Neural cell (in vitro differentiated cells): ENCODE measurements around the gene PCDHGA11. TPM values are rescaled to one million over a fixed set of nuclear protein-coding genes. Genes with fewer than 3 reads are reported as not detected.
"Not testable (repeated sequence)": the region's sequence is repeated elsewhere in the genome, so short reads cannot be mapped to it uniquely, and the experiment has no call there.

Source experiments
- H2AFZ ChIP-seq: fragments of 200-600, 300-800 bp; sonication (generic), shearing (Covaris generic); 2 replicates; pipeline ENCODE4 v1.6.0; 2014; ENCODE audit warnings: low read depth, mild to moderate bottlenecking, antibody characterized with exemption, low read length, moderate library complexity
- H3F3A ChIP-seq: fragments of 200-600 bp; shearing (Covaris generic); 2 replicates; pipeline ENCODE4 v1.6.1; 2016; ENCODE audit warnings: mild to moderate bottlenecking, moderate library complexity, mixed read lengths, antibody characterized with exemption, low read length; ENCODE audit not compliant: insufficient read depth, poor library complexity, severe bottlenecking
- H3K27ac ChIP-seq: fragments of 200-600, 300-800 bp; sonication (generic), shearing (Covaris generic); 2 replicates; pipeline ENCODE4 v1.5.1; 2014; ENCODE audit warnings: mild to moderate bottlenecking, low read length, moderate library complexity
- H3K27me3 ChIP-seq: fragments of 300-800, 200-600 bp; sonication (generic), shearing (Covaris generic); 2 replicates; pipeline ENCODE4 v1.6.0; 2014; ENCODE audit warnings: mild to moderate bottlenecking, low read depth, low read length, moderate library complexity; ENCODE audit not compliant: insufficient read depth
- H3K36me3 ChIP-seq: fragments of 300-800, 200-600 bp; sonication (generic), shearing (Covaris generic); 2 replicates; pipeline ENCODE4 v1.5.1; 2014; ENCODE audit warnings: mild to moderate bottlenecking, antibody characterized with exemption, low read length, moderate library complexity; ENCODE audit not compliant: insufficient read depth
- H3K4me2 ChIP-seq: fragments of 300-800, 200-600 bp; sonication (generic), shearing (Covaris generic); 2 replicates; pipeline ENCODE4 v1.6.0; 2014; ENCODE audit warnings: mild to moderate bottlenecking, low read length
- H3K4me3 ChIP-seq: fragments of 300-800, 200-600 bp; sonication (generic), shearing (Covaris generic); 2 replicates; pipeline ENCODE4 v1.5.1; 2014; ENCODE audit warnings: mild to moderate bottlenecking, low read length, moderate library complexity
- H3K79me2 ChIP-seq: fragments of 200-600 bp; shearing (Covaris generic); replicated peaks from 2 replicates; pipeline ENCODE4 v1.6.0; 2014; ENCODE audit warnings: mild to moderate bottlenecking, low read length, moderate library complexity; ENCODE audit not compliant: insufficient read depth
- H3K9ac ChIP-seq: fragments of 300-800, 200-600 bp; sonication (generic), shearing (Covaris generic); 2 replicates; pipeline ENCODE4 v1.6.1; 2016; ENCODE audit warnings: mild to moderate bottlenecking, low read length, mixed read lengths
- H3K9me2 ChIP-seq: fragments of 200-600 bp; shearing (Covaris generic); 2 replicates; pipeline ENCODE4 v1.6.1; 2016; ENCODE audit warnings: mild to moderate bottlenecking, low read length, mixed read lengths; ENCODE audit not compliant: insufficient read depth
- H3K9me3 ChIP-seq: fragments of 200-600, 300-800 bp; sonication (generic), shearing (Covaris generic); 2 replicates; pipeline ENCODE4 v1.6.1; 2016; ENCODE audit warnings: mild to moderate bottlenecking, mixed run types, low read length, moderate library complexity, mixed read lengths
- H4K20me1 ChIP-seq: fragments of 200-600 bp; shearing (Covaris generic); 2 replicates; pipeline ENCODE4 v1.6.1; 2016; ENCODE audit warnings: mild to moderate bottlenecking, mixed run types; ENCODE audit not compliant: insufficient read depth
- CTCF ChIP-seq: fragments of 450-650 bp; IDR thresholded peaks from 2 replicates; pipeline ENCODE4 v1.5.1; 2014; ENCODE audit warnings: antibody characterized with exemption, mild to moderate bottlenecking, moderate library complexity; ENCODE audit not compliant: poor library complexity, severe bottlenecking
- EP300 ChIP-seq: fragments of 450-650 bp; conservative IDR thresholded peaks from 2 replicates; pipeline ENCODE4 v1.6.1; 2014; ENCODE audit warnings: antibody characterized with exemption, mild to moderate bottlenecking, moderate library complexity; ENCODE audit not compliant: poor library complexity, severe bottlenecking
- EZH2 ChIP-seq: fragments of 200-600, 300-800 bp; shearing (Covaris generic), sonication (generic); IDR thresholded peaks from 2 replicates; pipeline ENCODE4 v1.6.1; 2014; ENCODE audit warnings: antibody characterized with exemption, low read length, borderline replicate concordance, mild to moderate bottlenecking; ENCODE audit not compliant: insufficient read depth, poor library complexity, severe bottlenecking
- MXI1 ChIP-seq: fragments of 450-650 bp; conservative IDR thresholded peaks from 2 replicates; pipeline ENCODE4 v1.6.1; 2014; ENCODE audit warnings: antibody characterized with exemption, mild to moderate bottlenecking; ENCODE audit not compliant: poor library complexity, severe bottlenecking
- POLR2AphosphoS5 ChIP-seq: IDR thresholded peaks from 2 replicates; pipeline ENCODE4 v1.6.1; 2012
- RAD21 ChIP-seq: fragments of 450-650 bp; conservative IDR thresholded peaks from 2 replicates; pipeline ENCODE4 v1.6.1; 2014; ENCODE audit warnings: antibody characterized with exemption, mild to moderate bottlenecking, moderate library complexity
- REST ChIP-seq: IDR thresholded peaks from 2 replicates; pipeline ENCODE4 v1.6.1; 2012; ENCODE audit warnings: borderline replicate concordance
- SMC3 ChIP-seq: fragments of 450-650 bp; conservative IDR thresholded peaks from 2 replicates; pipeline ENCODE4 v1.6.1; 2014; ENCODE audit warnings: antibody characterized with exemption, mild to moderate bottlenecking, moderate library complexity; ENCODE audit not compliant: poor library complexity
- TAF1 ChIP-seq: IDR thresholded peaks from 2 replicates; pipeline ENCODE4 v1.6.1; 2012; ENCODE audit warnings: low read depth
- polyA plus RNA-seq: library from polyadenylated mRNA; depleted of rRNA; stranded (reverse); fragments of >200 nt; gene quantifications from 2 replicates; pipeline ENCODE4 v1.2.3, GENCODE V29; 2014

Gene PCDHGA11
- polyA plus RNA-seq, 1 donor from 2014 or later: 0.32 TPM

GRCh38 chr5:141430332-141431113 is 9.7 kb downstream of the PCDHGA11 start, which contains the start of gene PCDHGA12:
Gene PCDHGA12, plus strand, starts transcription at chr5:141430507. Its CDS starts 253 bp downstream, at chr5:141430760.
- H3K4me2 ChIP-seq: no peak within 1 kb of the TSS
- H3K79me2 ChIP-seq: peaks cover 23% of the 10 kb centered on the region
- no peaks in the 10 kb centered on the region for H3K9me2 ChIP-seq
- peaks cover 50% of the 10 kb centered on the region for H3K36me3 ChIP-seq
- peak within 1 kb of the TSS; percentile 13 for H3K4me3 ChIP-seq
- H4K20me1 ChIP-seq: no peaks in the 10 kb centered on the region
- H3K27ac ChIP-seq: no peak within 1 kb of the TSS
- H3K9ac ChIP-seq: no peak within 1 kb of the TSS
- no peak within 1 kb of the TSS for H2AFZ ChIP-seq
- no peaks in the 10 kb centered on the region for H3K27me3 ChIP-seq
- no peaks in the 10 kb centered on the region for H3F3A ChIP-seq
- peaks cover 68% of the 10 kb centered on the region for H3K9me3 ChIP-seq
- no peak for TF ChIP-seq REST
- TF ChIP-seq RAD21: no peak
- no peak for TF ChIP-seq SMC3
- no peak for TF ChIP-seq TAF1
- no peak for TF ChIP-seq POLR2AphosphoS5

- no peak overlapping the region for H3K4me2 ChIP-seq
- H3K27me3 ChIP-seq: no peaks in the 10 kb centered on the region
- no peaks in the 10 kb centered on the region for H3K9me2 ChIP-seq
- peaks cover 65% of the 10 kb centered on the region for H3K9me3 ChIP-seq
- H3K9ac ChIP-seq: no peak overlapping the region
- H3K27ac ChIP-seq: no peak overlapping the region
- TF ChIP-seq EP300 (no peak), TAF1 (no peak), MXI1 (no peak), RAD21 (no peak), EZH2 (no peak), CTCF (no peak), POLR2AphosphoS5 (no peak), REST (no peak), SMC3 (no peak)
- H3K36me3 ChIP-seq: peaks cover 43% of the 10 kb centered on the region
- H3F3A ChIP-seq: no peaks in the 10 kb centered on the region
- H3K79me2 ChIP-seq: peaks cover 27% of the 10 kb centered on the region
- peak overlapping the region; percentile 13 for H3K4me3 ChIP-seq
- H4K20me1 ChIP-seq: no peaks in the 10 kb centered on the region
- no peak overlapping the region for H2AFZ ChIP-seq
Measured at GRCh38 chr5:141431286-141431685, 10.4 kb downstream of the PCDHGA11 start.

GRCh38 chr5:141432308-141432707 is 11.5 kb downstream of the PCDHGA11 start:
- H3F3A ChIP-seq, H3K4me2 ChIP-seq: not testable (repeated sequence)
- H3K79me2 ChIP-seq: peaks cover 24% of the 10 kb centered on the region

More at GRCh38 chr5:141432308-141432707, 11.5 kb downstream of the PCDHGA11 start:
- not testable (repeated sequence) for H3K27ac ChIP-seq, H3K9ac ChIP-seq, H4K20me1 ChIP-seq, H3K27me3 ChIP-seq, H3K9me2 ChIP-seq, H3K4me3 ChIP-seq, H2AFZ ChIP-seq
- peaks cover 33% of the 10 kb centered on the region for H3K36me3 ChIP-seq
- H3K9me3 ChIP-seq: peaks cover 60% of the 10 kb centered on the region
